B cell (primary cell): ENCODE measurements around the gene TEX54. TPM values are rescaled to one million over a fixed set of nuclear protein-coding genes. Genes with fewer than 3 reads are reported as not detected.

Experiments
- ATAC-seq: fragments of 200-7000 bp; cut with Tn5 transposase; one replicate; pipeline ENCODE4 v1.10.0; 2021; ENCODE audit warnings: low read depth, mild to moderate bottlenecking, moderate number of reproducible peaks, moderate library complexity
- CTCF ChIA-PET: fragments of 350-600 bp; sonication (Branson Sonifier 250); formaldehyde crosslinking; loops from one replicate; lab custom pipeline; 2021; ENCODE audit warnings: antibody characterized with exemption, inconsistent platforms; lab: Charles Lee
- POLR2A ChIA-PET: fragments of 350-600 bp; sonication (Branson Sonifier 250); formaldehyde crosslinking; loops from one replicate; lab custom pipeline; 2021; ENCODE audit warnings: antibody characterized with exemption; lab: Charles Lee
- DNase-seq: peaks from one replicate; pipeline ENCODE4 v3.0.0; 2013
- H2AFZ ChIP-seq: 2 replicates; pipeline ENCODE4 v1.6.1; 2012; ENCODE audit warnings: mild to moderate bottlenecking, low read depth, low read length; ENCODE audit not compliant: insufficient read depth, poor library complexity, severe bottlenecking
- H3K27ac ChIP-seq, 2 donors: 1 replicate in 1 of 2; 2 replicates in 1 of 2; pipeline ENCODE4 v1.5.1; 2012 to 2013; ENCODE audit warnings: low read length in 2 of 2, mild to moderate bottlenecking in 2 of 2, moderate library complexity in 1 of 2
- H3K27me3 ChIP-seq, 4 experiments: fragments of 200-600 bp in 1 of 4; sonication (generic) in 1 of 4; replicated peaks in 1 of 4; 1 replicate in 2 of 4; 2 replicates in 2 of 4; pipeline versions ENCODE4 v1.6.1 to v1.7.0; 2013 to 2016; ENCODE audit warnings: low read length in 3 of 4, mild to moderate bottlenecking in 2 of 4, mixed read lengths in 1 of 4, moderate library complexity in 1 of 4; ENCODE audit not compliant: insufficient read depth in 4 of 4, control insufficient read depth in 3 of 4; ENCODE audit errors: control extremely low read depth in 1 of 4
- H3K36me3 ChIP-seq, 2 experiments: replicated peaks in 1 of 2; 1 replicate in 1 of 2; 2 replicates in 1 of 2; pipeline versions ENCODE4 v1.6.1 to v1.7.1; 2013; ENCODE audit warnings: low read length in 1 of 2; ENCODE audit not compliant: insufficient read depth in 2 of 2, control insufficient read depth in 1 of 2; ENCODE audit errors: control extremely low read depth in 1 of 2, extremely low read depth in 1 of 2
- H3K4me1 ChIP-seq, 2 donors: fragments of 200-600 bp in 1 of 2; sonication (generic) in 1 of 2; 1 replicate in 1 of 2; 2 replicates in 1 of 2; pipeline versions ENCODE4 v1.5.1 to v1.6.1; 2013 to 2017; ENCODE audit warnings: low read length in 2 of 2; ENCODE audit not compliant: control insufficient read depth in 2 of 2, insufficient read depth in 2 of 2
- H3K4me2 ChIP-seq: replicated peaks from 2 replicates; pipeline ENCODE3; 2012; ENCODE audit warnings: mild to moderate bottlenecking, low read depth, low read length; ENCODE audit not compliant: poor library complexity, severe bottlenecking
- H3K4me3 ChIP-seq, 5 experiments: fragments of 200-600 bp in 1 of 5; sonication (generic) in 1 of 5; 1 replicate in 3 of 5; 2 replicates in 2 of 5; pipeline versions ENCODE4 v1.5.1 to v1.7.0; 2011 to 2016; ENCODE audit warnings: low read length in 4 of 5, mild to moderate bottlenecking in 4 of 5, low read depth in 2 of 5, control low read depth in 1 of 5, moderate library complexity in 1 of 5; ENCODE audit not compliant: insufficient read depth in 1 of 5; ENCODE audit errors: control extremely low read depth in 1 of 5, extremely low read depth in 1 of 5
- H3K79me2 ChIP-seq: fragments of 200-600 bp; sonication (generic); one replicate; pipeline ENCODE4 v1.6.0; 2016; ENCODE audit warnings: low read length; ENCODE audit not compliant: control insufficient read depth, insufficient read depth
- H3K9ac ChIP-seq: fragments of 200-600 bp; sonication (generic); 2 replicates; pipeline ENCODE4 v1.6.1; 2017; ENCODE audit warnings: mild to moderate bottlenecking, low read length, moderate library complexity
- H3K9me3 ChIP-seq, 3 donors: one replicate each; pipeline versions ENCODE4 v1.6.1 to v1.7.1; 2013; ENCODE audit warnings: low read length in 2 of 3; ENCODE audit not compliant: control insufficient read depth in 2 of 3, insufficient read depth in 1 of 3; ENCODE audit errors: control extremely low read depth in 1 of 3
- H4K20me1 ChIP-seq: 2 replicates; pipeline ENCODE4 v1.6.0; 2012; ENCODE audit warnings: mild to moderate bottlenecking, low read length; ENCODE audit not compliant: insufficient read depth, control insufficient read depth, poor library complexity, severe bottlenecking
- H3K27ac Mint-ChIP-seq: one replicate; pipeline ENCODE4 v1.8.0; 2021; ENCODE audit warnings: mixed read lengths
- H3K27me3 Mint-ChIP-seq: one replicate; pipeline ENCODE4 v1.8.0; 2021; ENCODE audit warnings: mixed read lengths
- H3K4me1 Mint-ChIP-seq: one replicate; pipeline ENCODE4 v1.8.0; 2021; ENCODE audit warnings: mixed read lengths
- H3K4me3 Mint-ChIP-seq: one replicate; pipeline ENCODE4 v1.8.0; 2021; ENCODE audit warnings: mixed read lengths
- H3K9me3 Mint-ChIP-seq: one replicate; pipeline ENCODE4 v1.8.0; 2022; ENCODE audit warnings: mixed read lengths; ENCODE audit not compliant: insufficient read depth
- CTCF ChIP-seq: fragments of 200-600 bp; IDR thresholded peaks from one replicate; pipeline ENCODE4 v1.8.0; 2022; ENCODE audit warnings: antibody characterized with exemption, mild to moderate bottlenecking
- EZH2 ChIP-seq: IDR thresholded peaks from 2 replicates; pipeline ENCODE4 v1.6.1; 2012; ENCODE audit warnings: borderline replicate concordance, low read depth, mild to moderate bottlenecking, moderate library complexity, low read length; ENCODE audit not compliant: insufficient read depth, poor library complexity, severe bottlenecking
- WGBS: methylation state at CpG from one replicate; pipeline ENCODE4 v1.1.5; 2013; ENCODE audit warnings: missing lambda C conversion rate; ENCODE audit not compliant: insufficient coverage; 5-methylcytosine and 5-hydroxymethylcytosine counted together
- intact Hi-C: fragments of 100-400 bp; cut with micrococcal nuclease; formaldehyde crosslinking; loops from one replicate; pipeline ENCODE4 v1.10.0; 2022
- polyA plus RNA-seq: library from polyadenylated mRNA; depleted of rRNA; stranded (reverse); fragments of >200 nt; gene quantifications from 2 replicates; pipeline ENCODE4 v1.2.3, GENCODE V29; 2012
- total RNA-seq, 2 donors: library from RNA; stranded (reverse); fragments of 120-200 nt in 1 of 2; gene quantifications; 1 replicate in 1 of 2; 2 replicates in 1 of 2; pipeline versions ENCODE4 v1.2.3 to v1.2.4, GENCODE V29; 2013 to 2022

TEX54 gene
- total and polyA plus RNA-seq, 2 donors (not counting 1 experiment from before 2014, with no cell fraction given), result 1.1 TPM; not detected in 1

GRCh38 chr11:62805961-62806441 is 26.6 kb downstream of the TEX54 start:
- Histone ChIP-seq H3K36me3 (peaks cover 8 to 24% of the 10 kb centered on the region in 2 experiments), H3K9me3 (no peaks in the 10 kb centered on the region), H4K20me1 (peaks cover 13% of the 10 kb centered on the region), H3K4me1 (peaks cover 11 to 25% of the 10 kb centered on the region in 2 donors), H3K27me3 (no peaks in the 10 kb centered on the region), H3K9ac (peak overlapping the region; percentile 91), H3K4me2 (peak overlapping the region; percentile 82), H3K4me3 (peak overlapping the region; percentile 67 to 96 (median 81)), H3K27ac (peak overlapping the region in 1 of 2 donors; percentile 60), H2AFZ (peak overlapping the region; percentile 66), H3K79me2 (peaks cover 39% of the 10 kb centered on the region)
- peak overlapping the region; percentile 99 for H3K27ac Mint-ChIP-seq
- CTCF ChIA-PET, result interaction anchor here (0.8 to 1.9 kb wide), 5 partner anchors 12 to 56 kb away, joined by 3 to 10 read pairs (median 3); partner anchors contain the start of genes TEX54 and WDR74
- DNase-seq, result no peak
- 14% methylated on average over 4 of the region's 12 CpGs for WGBS
- POLR2A ChIA-PET, result interaction anchor here (0.6 to 3.4 kb wide), 15 partner anchors 10 to 1458 kb away, joined by 3 to 27 read pairs (median 6); partner anchors contain the start of genes HNRNPUL2, STX5, TEX54 and WDR74
- peak overlapping the region; percentile 100 for H3K4me3 Mint-ChIP-seq
- no peak for ATAC-seq
- no peaks in the 10 kb centered on the region for H3K27me3 Mint-ChIP-seq
- H3K4me1 Mint-ChIP-seq, result peaks cover 32% of the 10 kb centered on the region
- H3K9me3 Mint-ChIP-seq, result no peaks in the 10 kb centered on the region
- TF ChIP-seq EZH2, result no peak
- TF ChIP-seq CTCF, result no peak
- intact Hi-C loops, result loop anchor here (1.0 kb wide), 6 partner anchors 14 to 56 kb away; partner anchors contain the start of genes TMEM179B, TMEM223 and WDR74
